ENCODE results near the gene R3HCC1L. TPM values are rescaled to one million over a fixed set of nuclear protein-coding genes. Genes with fewer than 3 reads are reported as not detected.

The R3HCC1L gene
- total and polyA plus RNA-seq, 10 of the 15 experiments (the other 5 are each of a cell fraction or from before 2014, with no cell fraction given): 11.3 to 20.3 (median 15.3) TPM

- TF ChIP-seq RUNX3 (IDR thresholded peaks at IDR 0.05; ENCODE audit: low read length) (no peak), CBFB (IDR thresholded peaks at IDR 0.05; ENCODE audit: low read depth) (no peak), E2F8 (IDR thresholded peaks at IDR 0.05; ENCODE audit: low read depth, partially characterized antibody) (no peak), PKNOX1 (IDR thresholded peaks at IDR 0.05) (no peak), ESRRA (IDR thresholded peaks at IDR 0.05; ENCODE audit: low read length) (no peak), BCLAF1 (IDR thresholded peaks at IDR 0.05) (no peak)
Measured at GRCh38 chr10:98163941-98164340, 29.5 kb downstream of the R3HCC1L start (continued).
